ENCODE measurements around the gene IL12RB1. TPM values are rescaled to one million over a fixed set of nuclear protein-coding genes. Genes with fewer than 3 reads are reported as not detected.
A peak's percentile ranks its signal among the peaks of the same experiment; 100 is the strongest.

IL12RB1 gene
- total and polyA plus RNA-seq, 2 of the 8 experiments (the other 6 are each of a cell fraction or from before 2014, with no cell fraction given) = 0.03 TPM; not detected in 1

DNA sequence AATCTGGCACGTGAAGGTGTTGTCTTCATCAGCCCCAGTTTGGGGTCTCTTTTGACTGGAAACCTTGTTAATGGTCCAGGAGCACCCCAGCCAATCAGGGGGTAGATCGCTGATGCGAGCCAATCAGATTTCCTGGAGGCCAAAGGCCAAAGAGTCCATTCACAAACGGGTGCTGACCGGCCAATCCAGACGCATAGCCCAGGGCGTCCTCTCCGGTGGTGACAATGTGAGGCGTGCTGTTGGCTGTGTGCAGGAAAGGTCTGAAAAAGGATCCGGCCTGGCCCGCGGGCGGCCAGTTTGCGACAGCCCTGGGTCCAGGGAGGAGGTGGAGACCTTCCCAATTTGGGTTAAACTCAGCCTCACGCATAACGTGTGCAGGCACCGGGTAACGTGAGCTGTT, 14.0 kb upstream of the IL12RB1 start (continued):
- TF ChIP-seq RFX5 (IDR thresholded peaks at IDR 0.05; ENCODE audit: borderline replicate concordance, low read depth, low read length) = peak; percentile 53; the same call in 1 of the 2 replicates
- no peak for TF ChIP-seq HDAC6 (IDR thresholded peaks at IDR 0.05; ENCODE audit: low read depth, low read length)
- no peak for TF ChIP-seq RAD21 (IDR thresholded peaks at IDR 0.05 in 1 of 2, conservative IDR thresholded peaks at IDR 0.05 in 1 of 2; ENCODE audit: low read depth in 2 of 2, low read length in 2 of 2)
- TF ChIP-seq POLR2A (IDR thresholded peaks at IDR 0.05; ENCODE audit: control extremely low read depth in 1 of 2, low read depth in 2 of 2, low read length in 2 of 2) = 0 out of 3 replicates have a peak, but pooled peaks of 1 of the 2 experiments have one; percentile 29
- no peak for TF ChIP-seq RXRA (IDR thresholded peaks at IDR 0.05; ENCODE audit: insufficient read depth, low read depth, low read length)
- TF ChIP-seq CREB1 (IDR thresholded peaks at IDR 0.05) = 0 out of 2 replicates have a peak, but pooled peaks have one; percentile 10
- TF ChIP-seq KDM4A (IDR thresholded peaks at IDR 0.05; ENCODE audit: low read depth, low read length, severe bottlenecking) = no peak
- no peak for TF ChIP-seq EGR1 (IDR thresholded peaks at IDR 0.05; ENCODE audit: borderline replicate concordance, low read depth, low read length)
- TF ChIP-seq TAF1 (IDR thresholded peaks at IDR 0.05; ENCODE audit: low read depth, low read length) = peak; percentile 36; the same call in 1 of the 2 replicates
